HEK293 (cell line): Measurements from ENCODE around the gene NUAK1.

ENCODE experiments used
- GFI1B ChIP-seq: fragments of 450-650 bp; formaldehyde crosslinking; IDR thresholded peaks from 2 replicates; pipeline ENCODE4 v1.5.1; 2016; ENCODE audit warnings: missing biosample characterization, missing genetic modification characterization
- GLI4 ChIP-seq: fragments of 450-650 bp; formaldehyde crosslinking; IDR thresholded peaks from 2 replicates; pipeline ENCODE4 v1.5.1; 2016; ENCODE audit warnings: missing biosample characterization, missing genetic modification characterization
- KLF10 ChIP-seq: fragments of 450-650 bp; IDR thresholded peaks from 2 replicates; pipeline ENCODE4 v1.5.1; 2018; ENCODE audit warnings: missing biosample characterization, mild to moderate bottlenecking, missing genetic modification characterization
- KLF9 ChIP-seq: fragments of 450-650 bp; formaldehyde crosslinking; IDR thresholded peaks from 2 replicates; pipeline ENCODE4 v1.5.1; 2016; ENCODE audit warnings: missing biosample characterization, missing genetic modification characterization, low read depth
- OSR2 ChIP-seq: fragments of 450-650 bp; formaldehyde crosslinking; IDR thresholded peaks from 2 replicates; pipeline ENCODE4 v1.5.1; 2016; ENCODE audit warnings: missing biosample characterization, missing genetic modification characterization
- SALL2 ChIP-seq: fragments of 450-650 bp; formaldehyde crosslinking; IDR thresholded peaks from 2 replicates; pipeline ENCODE4 v1.5.0; 2017; ENCODE audit warnings: missing biosample characterization, mild to moderate bottlenecking, missing genetic modification characterization, borderline replicate concordance
- SCRT2 ChIP-seq: fragments of 450-650 bp; formaldehyde crosslinking; IDR thresholded peaks from 2 replicates; pipeline ENCODE4 v1.5.1; 2016; ENCODE audit warnings: missing biosample characterization, missing genetic modification characterization
- SP7 ChIP-seq: fragments of 450-650 bp; formaldehyde crosslinking; IDR thresholded peaks from 2 replicates; pipeline ENCODE4 v1.5.1; 2016; ENCODE audit warnings: missing biosample characterization, missing genetic modification characterization
- ZBTB20 ChIP-seq: fragments of 450-650 bp; formaldehyde crosslinking; IDR thresholded peaks from 2 replicates; pipeline ENCODE4 v1.5.1; 2016; ENCODE audit warnings: missing biosample characterization, missing genetic modification characterization
- ZIC2 ChIP-seq: fragments of 450-650 bp; formaldehyde crosslinking; IDR thresholded peaks from 2 replicates; pipeline ENCODE4 v1.5.1; 2016; ENCODE audit warnings: missing biosample characterization, missing genetic modification characterization
- ZNF138 ChIP-seq: fragments of 450-650 bp; formaldehyde crosslinking; IDR thresholded peaks from 2 replicates; pipeline ENCODE4 v1.5.1; 2016; ENCODE audit warnings: missing biosample characterization, missing genetic modification characterization, borderline replicate concordance
- ZNF2 ChIP-seq: fragments of 450-650 bp; formaldehyde crosslinking; IDR thresholded peaks from 2 replicates; pipeline ENCODE4 v1.5.1; 2016; ENCODE audit warnings: missing biosample characterization, missing genetic modification characterization
- ZNF214 ChIP-seq: fragments of 450-650 bp; formaldehyde crosslinking; IDR thresholded peaks from 2 replicates; pipeline ENCODE4 v1.5.1; 2017; ENCODE audit warnings: missing biosample characterization, mild to moderate bottlenecking, missing genetic modification characterization, borderline replicate concordance
- ZNF24 ChIP-seq: fragments of 450-650 bp; formaldehyde crosslinking; IDR thresholded peaks from 2 replicates; pipeline ENCODE4 v1.5.1; 2016; ENCODE audit warnings: missing biosample characterization, missing genetic modification characterization
- ZNF266 ChIP-seq: fragments of 450-650 bp; formaldehyde crosslinking; IDR thresholded peaks from 2 replicates; pipeline ENCODE4 v1.5.1; 2016; ENCODE audit warnings: missing biosample characterization, missing genetic modification characterization, low read depth
- ZNF324 ChIP-seq: fragments of 450-650 bp; formaldehyde crosslinking; IDR thresholded peaks from 2 replicates; pipeline ENCODE4 v1.5.1; 2016; ENCODE audit warnings: missing biosample characterization, missing genetic modification characterization
- ZNF416 ChIP-seq: fragments of 450-650 bp; formaldehyde crosslinking; IDR thresholded peaks from 2 replicates; pipeline ENCODE4 v1.5.1; 2016; ENCODE audit warnings: missing biosample characterization, missing genetic modification characterization
- ZNF501 ChIP-seq: fragments of 450-650 bp; formaldehyde crosslinking; IDR thresholded peaks from 2 replicates; pipeline ENCODE4 v1.5.1; 2016; ENCODE audit warnings: missing biosample characterization, missing genetic modification characterization
- ZNF510 ChIP-seq: fragments of 450-650 bp; formaldehyde crosslinking; IDR thresholded peaks from 2 replicates; pipeline ENCODE4 v1.5.1; 2018; ENCODE audit warnings: mild to moderate bottlenecking, missing genetic modification characterization, missing biosample characterization; ENCODE audit not compliant: insufficient replicate concordance
- ZNF549 ChIP-seq: fragments of 450-650 bp; IDR thresholded peaks from 2 replicates; pipeline ENCODE4 v1.5.1; 2018; ENCODE audit warnings: missing biosample characterization, missing genetic modification characterization, mild to moderate bottlenecking, inconsistent platforms, moderate library complexity
- ZNF555 ChIP-seq: fragments of 450-650 bp; formaldehyde crosslinking; conservative IDR thresholded peaks from 2 replicates; pipeline ENCODE4 v1.5.1; 2017; ENCODE audit warnings: missing biosample characterization, mild to moderate bottlenecking, missing genetic modification characterization, inconsistent platforms
- ZNF624 ChIP-seq: fragments of 450-650 bp; formaldehyde crosslinking; IDR thresholded peaks from 2 replicates; pipeline ENCODE4 v1.5.1; 2017; ENCODE audit warnings: missing biosample characterization, missing genetic modification characterization
- ZNF664 ChIP-seq: fragments of 450-650 bp; formaldehyde crosslinking; IDR thresholded peaks from 2 replicates; pipeline ENCODE4 v1.5.1; 2016; ENCODE audit warnings: missing biosample characterization, missing genetic modification characterization
- ZNF785 ChIP-seq: fragments of 450-650 bp; formaldehyde crosslinking; IDR thresholded peaks from 2 replicates; pipeline ENCODE4 v1.5.1; 2016; ENCODE audit warnings: missing biosample characterization, missing genetic modification characterization
- ZNF837 ChIP-seq: fragments of 450-650 bp; formaldehyde crosslinking; IDR thresholded peaks from 2 replicates; pipeline ENCODE4 v1.5.1; 2016; ENCODE audit warnings: missing biosample characterization, missing genetic modification characterization
- ZSCAN23 ChIP-seq: fragments of 450-650 bp; formaldehyde crosslinking; IDR thresholded peaks from 2 replicates; pipeline ENCODE4 v1.5.1; 2016; ENCODE audit warnings: missing biosample characterization, missing genetic modification characterization
- ZXDB ChIP-seq: fragments of 450-650 bp; formaldehyde crosslinking; IDR thresholded peaks from 2 replicates; pipeline ENCODE4 v1.5.1; 2016; ENCODE audit warnings: missing biosample characterization, missing genetic modification characterization
- TF ChIP-seq, protein P1 (sequence below): fragments of 450-650 bp; formaldehyde crosslinking; IDR thresholded peaks from 2 replicates; pipeline ENCODE4 v1.5.1; 2017; ENCODE audit warnings: missing biosample characterization, missing genetic modification characterization
- TF ChIP-seq, protein P2 (sequence below): sonication (generic); formaldehyde crosslinking; IDR thresholded peaks from 2 replicates; pipeline ENCODE4 v1.8.1; 2022; ENCODE audit warnings: mild to moderate bottlenecking, moderate library complexity, missing genetic modification reagents
- TF ChIP-seq, protein P3 (sequence below): fragments of 450-650 bp; formaldehyde crosslinking; IDR thresholded peaks from 2 replicates; pipeline ENCODE4 v1.5.1; 2016; ENCODE audit warnings: missing biosample characterization, missing genetic modification characterization
- TF ChIP-seq, protein P4 (sequence below): fragments of 450-650 bp; formaldehyde crosslinking; IDR thresholded peaks from 2 replicates; pipeline ENCODE4 v1.5.1; 2016; ENCODE audit warnings: missing biosample characterization, missing genetic modification characterization
- TF ChIP-seq, protein P5 (sequence below): fragments of 450-650 bp; formaldehyde crosslinking; IDR thresholded peaks from 2 replicates; pipeline ENCODE4 v1.5.1; 2016; ENCODE audit warnings: missing biosample characterization, missing genetic modification characterization
- TF ChIP-seq, protein P6 (sequence below): fragments of 450-650 bp; formaldehyde crosslinking; IDR thresholded peaks from 2 replicates; pipeline ENCODE4 v1.5.1; 2016; ENCODE audit warnings: missing biosample characterization, missing genetic modification characterization

NUAK1 gene

DNA sequence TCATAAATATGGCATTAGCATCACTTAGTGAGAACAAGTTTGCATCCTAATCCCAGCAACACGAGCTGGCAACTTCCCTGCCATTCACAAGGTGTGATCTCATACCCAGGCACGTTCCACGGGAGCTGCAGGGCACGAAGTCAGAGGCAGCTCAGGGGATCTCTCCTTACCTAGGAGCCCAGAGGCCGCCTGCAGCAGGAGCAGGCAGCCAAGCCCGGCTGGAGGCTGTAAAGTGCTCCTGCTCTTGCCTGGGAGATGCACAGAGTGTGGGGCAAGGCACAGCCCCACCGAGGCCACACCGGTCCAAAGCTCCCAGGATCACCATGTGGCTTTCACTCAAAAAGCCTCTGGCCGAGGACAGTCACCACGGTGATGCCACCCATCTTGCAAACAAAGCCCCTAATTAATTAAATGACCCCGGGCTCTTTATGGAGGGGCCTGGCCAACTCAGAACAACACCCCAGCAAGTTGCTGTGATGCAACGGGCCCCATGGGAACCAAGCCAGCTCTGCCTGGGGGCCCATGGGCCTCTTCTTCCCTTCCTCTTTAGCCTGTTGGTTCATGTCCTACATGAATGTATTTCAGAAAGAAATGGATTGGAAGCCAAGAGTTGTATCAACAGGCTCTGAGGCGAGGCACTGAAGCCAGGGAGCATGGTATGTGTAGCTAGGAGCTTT lies 26.5 kb downstream of the NUAK1 start (continued):
- no peak for TF ChIP-seq ZNF510
- no peak for TF ChIP-seq KLF10 (tag by site-specific recombination)
- TF ChIP-seq SALL2 (tag by site-specific recombination) = no peak
- TF ChIP-seq ZNF24 (tag by site-specific recombination) = no peak
- no peak for TF ChIP-seq ZNF555 (tag by site-specific recombination)
- TF ChIP-seq ZNF324 (tag by site-specific recombination) = no peak
- peak; percentile 63 for TF ChIP-seq SP7
- TF ChIP-seq ZNF837 (tag by site-specific recombination) = no peak
- TF ChIP-seq KLF9 (tag by site-specific recombination) = no peak
- TF ChIP-seq ZNF501 (tag by site-specific recombination) = no peak
- TF ChIP-seq, protein P1, sequence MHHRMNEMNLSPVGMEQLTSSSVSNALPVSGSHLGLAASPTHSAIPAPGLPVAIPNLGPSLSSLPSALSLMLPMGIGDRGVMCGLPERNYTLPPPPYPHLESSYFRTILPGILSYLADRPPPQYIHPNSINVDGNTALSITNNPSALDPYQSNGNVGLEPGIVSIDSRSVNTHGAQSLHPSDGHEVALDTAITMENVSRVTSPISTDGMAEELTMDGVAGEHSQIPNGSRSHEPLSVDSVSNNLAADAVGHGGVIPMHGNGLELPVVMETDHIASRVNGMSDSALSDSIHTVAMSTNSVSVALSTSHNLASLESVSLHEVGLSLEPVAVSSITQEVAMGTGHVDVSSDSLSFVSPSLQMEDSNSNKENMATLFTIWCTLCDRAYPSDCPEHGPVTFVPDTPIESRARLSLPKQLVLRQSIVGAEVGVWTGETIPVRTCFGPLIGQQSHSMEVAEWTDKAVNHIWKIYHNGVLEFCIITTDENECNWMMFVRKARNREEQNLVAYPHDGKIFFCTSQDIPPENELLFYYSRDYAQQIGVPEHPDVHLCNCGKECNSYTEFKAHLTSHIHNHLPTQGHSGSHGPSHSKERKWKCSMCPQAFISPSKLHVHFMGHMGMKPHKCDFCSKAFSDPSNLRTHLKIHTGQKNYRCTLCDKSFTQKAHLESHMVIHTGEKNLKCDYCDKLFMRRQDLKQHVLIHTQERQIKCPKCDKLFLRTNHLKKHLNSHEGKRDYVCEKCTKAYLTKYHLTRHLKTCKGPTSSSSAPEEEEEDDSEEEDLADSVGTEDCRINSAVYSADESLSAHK = no peak
- TF ChIP-seq ZNF785 (tag by site-specific recombination) = no peak
- no peak for TF ChIP-seq ZNF664 (tag by site-specific recombination)
- TF ChIP-seq, protein P2, sequence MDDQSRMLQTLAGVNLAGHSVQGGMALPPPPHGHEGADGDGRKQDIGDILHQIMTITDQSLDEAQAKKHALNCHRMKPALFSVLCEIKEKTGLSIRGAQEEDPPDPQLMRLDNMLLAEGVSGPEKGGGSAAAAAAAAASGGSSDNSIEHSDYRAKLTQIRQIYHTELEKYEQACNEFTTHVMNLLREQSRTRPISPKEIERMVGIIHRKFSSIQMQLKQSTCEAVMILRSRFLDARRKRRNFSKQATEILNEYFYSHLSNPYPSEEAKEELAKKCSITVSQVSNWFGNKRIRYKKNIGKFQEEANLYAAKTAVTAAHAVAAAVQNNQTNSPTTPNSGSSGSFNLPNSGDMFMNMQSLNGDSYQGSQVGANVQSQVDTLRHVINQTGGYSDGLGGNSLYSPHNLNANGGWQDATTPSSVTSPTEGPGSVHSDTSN = no peak
- TF ChIP-seq OSR2 = peak; percentile 98
- TF ChIP-seq ZNF138 (tag by site-specific recombination) = no peak
- peak; percentile 48; the same call in 1 of the 2 replicates for TF ChIP-seq ZBTB20 (tag by site-specific recombination)
- TF ChIP-seq ZNF266 = no peak
- TF ChIP-seq, protein P3, sequence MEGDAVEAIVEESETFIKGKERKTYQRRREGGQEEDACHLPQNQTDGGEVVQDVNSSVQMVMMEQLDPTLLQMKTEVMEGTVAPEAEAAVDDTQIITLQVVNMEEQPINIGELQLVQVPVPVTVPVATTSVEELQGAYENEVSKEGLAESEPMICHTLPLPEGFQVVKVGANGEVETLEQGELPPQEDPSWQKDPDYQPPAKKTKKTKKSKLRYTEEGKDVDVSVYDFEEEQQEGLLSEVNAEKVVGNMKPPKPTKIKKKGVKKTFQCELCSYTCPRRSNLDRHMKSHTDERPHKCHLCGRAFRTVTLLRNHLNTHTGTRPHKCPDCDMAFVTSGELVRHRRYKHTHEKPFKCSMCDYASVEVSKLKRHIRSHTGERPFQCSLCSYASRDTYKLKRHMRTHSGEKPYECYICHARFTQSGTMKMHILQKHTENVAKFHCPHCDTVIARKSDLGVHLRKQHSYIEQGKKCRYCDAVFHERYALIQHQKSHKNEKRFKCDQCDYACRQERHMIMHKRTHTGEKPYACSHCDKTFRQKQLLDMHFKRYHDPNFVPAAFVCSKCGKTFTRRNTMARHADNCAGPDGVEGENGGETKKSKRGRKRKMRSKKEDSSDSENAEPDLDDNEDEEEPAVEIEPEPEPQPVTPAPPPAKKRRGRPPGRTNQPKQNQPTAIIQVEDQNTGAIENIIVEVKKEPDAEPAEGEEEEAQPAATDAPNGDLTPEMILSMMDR (tag by site-specific recombination) = no peak
- TF ChIP-seq ZNF624 (tag by site-specific recombination) = no peak
- no peak for TF ChIP-seq ZNF416
- TF ChIP-seq, protein P4, sequence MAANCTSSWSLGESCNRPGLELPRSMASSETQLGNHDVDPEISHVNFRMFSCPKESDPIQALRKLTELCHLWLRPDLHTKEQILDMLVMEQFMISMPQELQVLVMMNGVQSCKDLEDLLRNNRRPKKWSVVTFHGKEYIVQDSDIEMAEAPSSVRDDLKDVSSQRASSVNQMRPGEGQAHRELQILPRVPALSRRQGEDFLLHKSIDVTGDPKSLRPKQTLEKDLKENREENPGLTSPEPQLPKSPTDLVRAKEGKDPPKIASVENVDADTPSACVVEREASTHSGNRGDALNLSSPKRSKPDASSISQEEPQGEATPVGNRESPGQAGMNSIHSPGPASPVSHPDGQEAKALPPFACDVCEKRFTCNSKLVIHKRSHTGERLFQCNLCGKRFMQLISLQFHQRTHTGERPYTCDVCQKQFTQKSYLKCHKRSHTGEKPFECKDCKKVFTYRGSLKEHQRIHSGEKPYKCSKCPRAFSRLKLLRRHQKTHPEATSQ = no peak
- no peak for TF ChIP-seq ZSCAN23 (tag by site-specific recombination)
- no peak for TF ChIP-seq ZNF549
- no peak for TF ChIP-seq GLI4
- TF ChIP-seq ZXDB (tag by site-specific recombination) = 0 out of 2 replicates have a peak, but pooled peaks have one; percentile 24
- no peak for TF ChIP-seq ZNF2 (tag by site-specific recombination)
- no peak for TF ChIP-seq ZNF214 (tag by site-specific recombination)
- TF ChIP-seq ZIC2 (tag by site-specific recombination) = peak; percentile 75
- TF ChIP-seq, protein P5, sequence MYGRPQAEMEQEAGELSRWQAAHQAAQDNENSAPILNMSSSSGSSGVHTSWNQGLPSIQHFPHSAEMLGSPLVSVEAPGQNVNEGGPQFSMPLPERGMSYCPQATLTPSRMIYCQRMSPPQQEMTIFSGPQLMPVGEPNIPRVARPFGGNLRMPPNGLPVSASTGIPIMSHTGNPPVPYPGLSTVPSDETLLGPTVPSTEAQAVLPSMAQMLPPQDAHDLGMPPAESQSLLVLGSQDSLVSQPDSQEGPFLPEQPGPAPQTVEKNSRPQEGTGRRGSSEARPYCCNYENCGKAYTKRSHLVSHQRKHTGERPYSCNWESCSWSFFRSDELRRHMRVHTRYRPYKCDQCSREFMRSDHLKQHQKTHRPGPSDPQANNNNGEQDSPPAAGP = no peak; the same call in 1 of the 2 replicates
- peak; percentile 78 for TF ChIP-seq SCRT2 (tag by site-specific recombination)
- TF ChIP-seq GFI1B (tag by site-specific recombination) = no peak
- TF ChIP-seq, protein P6, sequence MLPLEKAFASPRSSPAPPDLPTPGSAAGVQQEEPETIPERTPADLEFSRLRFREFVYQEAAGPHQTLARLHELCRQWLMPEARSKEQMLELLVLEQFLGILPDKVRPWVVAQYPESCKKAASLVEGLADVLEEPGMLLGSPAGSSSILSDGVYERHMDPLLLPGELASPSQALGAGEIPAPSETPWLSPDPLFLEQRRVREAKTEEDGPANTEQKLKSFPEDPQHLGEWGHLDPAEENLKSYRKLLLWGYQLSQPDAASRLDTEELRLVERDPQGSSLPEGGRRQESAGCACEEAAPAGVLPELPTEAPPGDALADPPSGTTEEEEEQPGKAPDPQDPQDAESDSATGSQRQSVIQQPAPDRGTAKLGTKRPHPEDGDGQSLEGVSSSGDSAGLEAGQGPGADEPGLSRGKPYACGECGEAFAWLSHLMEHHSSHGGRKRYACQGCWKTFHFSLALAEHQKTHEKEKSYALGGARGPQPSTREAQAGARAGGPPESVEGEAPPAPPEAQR (tag by site-specific recombination) = no peak
